Karpas-422 (cell line): ENCODE data around the gene PSTPIP1. TPM values are rescaled to one million over a fixed set of nuclear protein-coding genes. Genes with fewer than 3 reads are reported as not detected.
A peak's percentile ranks its signal among the peaks of the same experiment; 100 is the strongest.

Experiments
- DNase-seq: peaks from one replicate; pipeline ENCODE4 v3.0.0-alpha.2; 2015
- H2AFZ ChIP-seq: fragments of 200-600 bp; sonication (generic); 2 replicates; pipeline ENCODE4 v1.6.1; 2014; ENCODE audit warnings: antibody characterized with exemption, low read length, mixed read lengths
- H3K27ac ChIP-seq: fragments of 200-600 bp; sonication (generic); 2 replicates; pipeline ENCODE4 v1.5.1; 2014; ENCODE audit warnings: mild to moderate bottlenecking, low read length, moderate library complexity
- H3K27me3 ChIP-seq: fragments of 200-600 bp; sonication (generic); 2 replicates; pipeline ENCODE4 v1.6.1; 2014; ENCODE audit warnings: low read length, mixed read lengths
- H3K36me3 ChIP-seq: fragments of 200-600 bp; sonication (generic); 2 replicates; pipeline ENCODE4 v1.6.1; 2014; ENCODE audit warnings: low read length, mixed read lengths; ENCODE audit not compliant: insufficient read depth
- H3K4me1 ChIP-seq: fragments of 200-600 bp; sonication (generic); 2 replicates; pipeline ENCODE4 v1.6.1; 2014; ENCODE audit warnings: mild to moderate bottlenecking, low read length, mixed read lengths
- H3K4me2 ChIP-seq: fragments of 200-600 bp; sonication (generic); 2 replicates; pipeline ENCODE4 v1.6.1; 2014; ENCODE audit warnings: low read length, low read depth, mild to moderate bottlenecking; ENCODE audit not compliant: poor library complexity, severe bottlenecking
- H3K4me3 ChIP-seq: fragments of 200-600 bp; sonication (generic); 2 replicates; pipeline ENCODE4 v1.5.1; 2014; ENCODE audit warnings: mild to moderate bottlenecking, antibody characterized with exemption, low read length, mixed read lengths
- H3K79me2 ChIP-seq: fragments of 200-600 bp; sonication (generic); 2 replicates; pipeline ENCODE4 v1.6.1; 2014; ENCODE audit warnings: mild to moderate bottlenecking, low read length, mixed read lengths
- H3K9ac ChIP-seq: fragments of 200-600 bp; sonication (generic); 2 replicates; pipeline ENCODE4 v1.6.0; 2014; ENCODE audit warnings: low read length
- H3K9me2 ChIP-seq: fragments of 200-600 bp; sonication (generic), shearing (Covaris generic); replicated peaks from 2 replicates; pipeline ENCODE4 v1.6.0; 2014; ENCODE audit warnings: mild to moderate bottlenecking, low read length, moderate library complexity; ENCODE audit not compliant: insufficient read depth
- H3K9me3 ChIP-seq: fragments of 300-700, 200-600 bp; sonication (generic); 2 replicates; pipeline ENCODE4 v1.6.1; 2014; ENCODE audit warnings: low read length, mixed read lengths
- H4K20me1 ChIP-seq: fragments of 200-600 bp; sonication (generic); 2 replicates; pipeline ENCODE4 v1.6.1; 2014; ENCODE audit warnings: mild to moderate bottlenecking, antibody characterized with exemption, low read length, low read depth; ENCODE audit not compliant: insufficient read depth
- total RNA-seq: library from RNA; depleted of rRNA; stranded (reverse); fragments of >200 nt; shearing (Covaris generic); gene quantifications from 2 replicates; pipeline ENCODE4 v1.2.3, GENCODE V29; 2014; ENCODE audit warnings: low replicate concordance

PSTPIP1 gene
- total RNA-seq, 1 experiment from 2014 or later: 13.1 TPM

DNA sequence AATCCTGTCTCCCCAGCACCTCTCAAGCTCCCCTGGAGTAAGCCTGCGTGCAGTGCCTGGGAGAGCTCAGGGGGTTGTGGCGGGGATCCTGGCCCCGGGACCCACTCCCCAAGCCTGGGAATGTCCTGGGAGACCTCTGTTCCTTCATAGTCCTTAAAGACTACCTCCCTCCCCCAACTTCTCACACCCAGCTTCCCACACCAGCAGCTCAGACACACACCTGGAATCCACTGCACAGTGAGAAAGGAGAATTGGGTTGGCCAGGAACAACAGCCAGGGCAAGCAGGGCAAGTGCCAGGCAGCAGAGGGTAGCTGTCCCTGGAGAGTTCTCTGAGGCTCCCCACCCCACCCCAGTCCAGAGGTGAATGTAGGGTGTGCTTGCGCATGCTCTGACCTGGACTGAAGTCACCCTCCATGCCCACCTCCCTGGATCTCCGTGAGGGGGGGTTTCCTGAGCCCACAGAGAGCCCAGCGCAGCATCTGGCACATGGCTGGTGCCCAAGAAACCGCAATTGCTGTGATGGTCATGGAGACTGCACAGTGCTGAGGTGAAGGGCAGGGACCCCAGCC, 22.2 kb downstream of the PSTPIP1 start:
- Histone ChIP-seq H2AFZ (no peak overlapping the region), H3K4me2 (no peak overlapping the region), H3K9me2 (no peaks in the 10 kb centered on the region), H3K27ac (no peak overlapping the region), H3K9me3 (no peaks in the 10 kb centered on the region), H3K9ac (no peak overlapping the region), H3K36me3 (no peaks in the 10 kb centered on the region), H3K27me3 (no peaks in the 10 kb centered on the region), H3K4me1 (peaks cover 98% of the 10 kb centered on the region), H3K4me3 (no peak overlapping the region), H3K79me2 (no peaks in the 10 kb centered on the region), H4K20me1 (peaks cover 24% of the 10 kb centered on the region; the same call in 1 of the 2 replicates)
- DNase-seq: no peak

DNA sequence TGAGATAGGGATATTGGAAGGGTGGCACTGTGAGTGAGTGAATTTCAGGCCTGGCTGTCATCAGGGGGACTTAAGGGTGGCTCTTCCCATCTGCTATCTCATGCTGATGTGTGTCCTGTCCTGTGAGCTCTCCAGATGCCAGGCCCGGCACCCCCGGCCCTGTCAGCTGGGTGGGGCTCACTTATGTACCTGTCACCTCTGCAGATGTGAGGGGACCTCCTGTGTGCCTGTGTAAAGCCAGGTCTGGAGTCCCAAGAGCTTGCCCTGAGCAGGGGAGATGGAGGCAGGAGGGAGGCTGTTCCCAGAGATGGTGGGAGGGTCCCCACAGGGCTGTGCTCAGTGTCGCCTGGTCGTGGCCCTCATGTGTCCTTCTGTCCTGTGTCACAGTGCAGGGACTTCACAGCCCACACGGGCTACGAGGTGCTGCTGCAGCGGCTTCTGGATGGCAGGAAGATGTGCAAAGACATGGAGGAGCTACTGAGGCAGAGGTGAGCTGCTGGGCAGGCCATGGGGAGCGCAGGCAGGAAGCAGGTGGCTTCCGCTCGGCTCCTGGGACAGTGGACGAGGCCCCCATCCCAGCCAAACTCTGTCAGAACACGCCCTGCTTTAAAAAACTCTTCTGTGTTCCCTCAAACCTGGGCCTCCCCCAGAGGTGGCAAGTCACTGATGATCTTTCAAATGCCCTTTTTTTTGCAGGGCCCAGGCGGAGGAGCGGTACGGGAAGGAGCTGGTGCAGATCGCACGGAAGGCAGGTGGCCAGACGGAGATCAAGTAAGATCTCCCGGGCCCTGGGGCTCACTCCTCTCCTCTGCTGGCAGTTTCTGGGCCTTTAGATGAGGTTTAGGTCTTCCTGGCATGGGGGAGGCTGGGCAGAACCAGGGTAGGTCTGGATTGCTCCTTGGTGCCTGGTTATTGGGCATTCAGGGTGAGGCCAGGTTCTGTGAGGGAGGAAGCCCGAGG, 23.1 kb downstream of the PSTPIP1 start:
- Histone ChIP-seq H3K27ac (peak overlapping the region; percentile 79), H3K4me1 (peaks cover 92% of the 10 kb centered on the region)

GRCh38 chr15:77018796-77019505, 24.0 kb downstream of the PSTPIP1 start:
- Histone ChIP-seq H3K4me1 (peaks cover 83% of the 10 kb centered on the region), H3K9me3 (no peaks in the 10 kb centered on the region), H2AFZ (no peak overlapping the region), H3K27ac (peak overlapping the region; percentile 79), H3K4me2 (peak overlapping the region; percentile 66), H3K36me3 (no peaks in the 10 kb centered on the region), H3K4me3 (peak overlapping the region; percentile 31), H3K27me3 (no peaks in the 10 kb centered on the region), H3K9me2 (no peaks in the 10 kb centered on the region), H3K79me2 (no peaks in the 10 kb centered on the region), H4K20me1 (peaks cover 13% of the 10 kb centered on the region; the same call in 1 of the 2 replicates), H3K9ac (peak overlapping the region; percentile 63)
- peak; percentile 66 for DNase-seq

More for the DNA sequence above, 23.1 kb downstream of the PSTPIP1 start:
- H3K36me3 ChIP-seq: no peaks in the 10 kb centered on the region
- H3K79me2 ChIP-seq: no peaks in the 10 kb centered on the region
- peaks cover 20% of the 10 kb centered on the region; the same call in 1 of the 2 replicates for H4K20me1 ChIP-seq
- no peaks in the 10 kb centered on the region for H3K9me2 ChIP-seq
- no peak for DNase-seq
- peak overlapping the region; percentile 63 for H3K9ac ChIP-seq
- H3K9me3 ChIP-seq: no peaks in the 10 kb centered on the region
- no peak overlapping the region for H2AFZ ChIP-seq
- H3K27me3 ChIP-seq: no peaks in the 10 kb centered on the region
- peak overlapping the region; percentile 66 for H3K4me2 ChIP-seq
- peak overlapping the region; percentile 31; the same call in 1 of the 2 replicates for H3K4me3 ChIP-seq

GRCh38 chr15:77019521-77020331, 24.8 kb downstream of the PSTPIP1 start:
- Histone ChIP-seq H3K9ac (peak overlapping the region; percentile 63), H3K27ac (peak overlapping the region; percentile 79), H3K4me1 (peaks cover 75% of the 10 kb centered on the region), H4K20me1 (peaks cover 7% of the 10 kb centered on the region; the same call in 1 of the 2 replicates), H3K9me3 (no peaks in the 10 kb centered on the region), H3K27me3 (no peaks in the 10 kb centered on the region), H3K36me3 (no peaks in the 10 kb centered on the region), H2AFZ (no peak overlapping the region), H3K79me2 (no peaks in the 10 kb centered on the region), H3K4me3 (peak overlapping the region; percentile 31), H3K4me2 (peak overlapping the region; percentile 66), H3K9me2 (no peaks in the 10 kb centered on the region)
- DNase-seq: peak; percentile 82

- no peak for DNase-seq
- peak overlapping the region; percentile 79 for H3K27ac ChIP-seq
- no peak overlapping the region for H2AFZ ChIP-seq
- H3K9me2 ChIP-seq: no peaks in the 10 kb centered on the region
- H4K20me1 ChIP-seq: peaks cover 4% of the 10 kb centered on the region; the same call in 1 of the 2 replicates
- H3K4me2 ChIP-seq: peak overlapping the region; percentile 66
- no peaks in the 10 kb centered on the region for H3K9me3 ChIP-seq
- H3K9ac ChIP-seq: peak overlapping the region; percentile 4
- no peaks in the 10 kb centered on the region for H3K27me3 ChIP-seq
- no peak overlapping the region for H3K4me3 ChIP-seq
- H3K79me2 ChIP-seq: no peaks in the 10 kb centered on the region
- peaks cover 67% of the 10 kb centered on the region for H3K4me1 ChIP-seq
- no peaks in the 10 kb centered on the region for H3K36me3 ChIP-seq
Measured at GRCh38 chr15:77020348-77021087, 25.6 kb downstream of the PSTPIP1 start.

- no peak overlapping the region for H2AFZ ChIP-seq
- no peaks in the 10 kb centered on the region for H3K9me3 ChIP-seq
- H3K4me2 ChIP-seq: peak overlapping the region; percentile 66
- H4K20me1 ChIP-seq: peaks cover 4% of the 10 kb centered on the region; the same call in 1 of the 2 replicates
- H3K27ac ChIP-seq: peak overlapping the region; percentile 79
- H3K4me3 ChIP-seq: no peak overlapping the region
- no peaks in the 10 kb centered on the region for H3K27me3 ChIP-seq
- H3K79me2 ChIP-seq: no peaks in the 10 kb centered on the region
- DNase-seq: no peak
- no peaks in the 10 kb centered on the region for H3K36me3 ChIP-seq
- peak overlapping the region; percentile 4 for H3K9ac ChIP-seq
- H3K9me2 ChIP-seq: no peaks in the 10 kb centered on the region
- peaks cover 62% of the 10 kb centered on the region for H3K4me1 ChIP-seq
Measured at GRCh38 chr15:77021088-77021481, 26.2 kb downstream of the PSTPIP1 start.

DNA sequence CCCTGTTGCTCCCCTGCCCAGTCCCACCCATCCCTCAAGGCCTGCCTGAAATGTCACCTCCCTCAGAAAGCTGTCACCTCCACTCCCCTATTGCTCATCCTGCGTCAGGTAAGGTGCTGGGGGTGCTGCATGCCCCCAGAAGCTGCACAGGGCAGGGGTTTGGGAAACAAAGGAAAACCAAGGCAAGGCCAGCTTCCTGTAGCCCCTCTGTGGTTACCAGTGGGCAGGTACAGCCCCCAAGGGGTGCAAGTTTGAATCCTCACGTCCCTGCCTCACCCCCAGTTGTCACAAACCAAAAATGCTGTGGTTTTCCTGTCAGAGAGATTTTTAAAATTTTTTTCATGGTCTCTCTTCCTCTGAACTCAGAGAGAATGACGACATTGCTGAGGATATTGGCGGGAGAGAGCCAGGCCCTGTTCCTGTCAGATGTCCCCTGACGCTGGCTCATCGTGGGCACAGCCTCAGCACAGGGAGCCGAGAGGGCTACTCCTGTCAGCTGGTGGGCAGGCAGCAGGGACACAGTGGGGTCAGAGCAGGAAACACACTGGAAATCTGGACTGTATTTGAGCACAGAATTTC, 27.0 kb downstream of the PSTPIP1 start:
- no peak overlapping the region for H3K9ac ChIP-seq
- DNase-seq: no peak
- no peak overlapping the region for H2AFZ ChIP-seq
- peak overlapping the region; percentile 17; the same call in 1 of the 2 replicates for H3K27ac ChIP-seq
- H3K4me1 ChIP-seq: peaks cover 55% of the 10 kb centered on the region
- H3K4me2 ChIP-seq: no peak overlapping the region
- no peaks in the 10 kb centered on the region for H3K9me2 ChIP-seq
- no peaks in the 10 kb centered on the region for H3K27me3 ChIP-seq
- no peak overlapping the region for H3K4me3 ChIP-seq
- peaks cover 4% of the 10 kb centered on the region; the same call in 1 of the 2 replicates for H4K20me1 ChIP-seq
- H3K79me2 ChIP-seq: no peaks in the 10 kb centered on the region
- H3K9me3 ChIP-seq: no peaks in the 10 kb centered on the region
- no peaks in the 10 kb centered on the region for H3K36me3 ChIP-seq
